ENCODE measurements around the gene FBXO17. TPM values are rescaled to one million over a fixed set of nuclear protein-coding genes. Genes with fewer than 3 reads are reported as not detected.

FBXO17 gene
- total and polyA plus RNA-seq, 2 donors (not counting 3 experiments of a cell fraction or from before 2014, with no cell fraction given) = 21.8 to 23.8 TPM

- Histone ChIP-seq H3K27ac (ENCODE audit: insufficient read depth, low read depth, low read length) (peak overlapping the region; percentile 86), H3K4me1 (ENCODE audit: control insufficient read depth, extremely low read depth, insufficient read depth, low read length) (peaks cover 22% of the 10 kb centered on the region), H3K9me3 (replicated peaks; ENCODE audit: control insufficient read depth, insufficient read depth, low read length) (no peaks in the 10 kb centered on the region), H2AFZ (ENCODE audit: low read depth, low read length) (peak overlapping the region; percentile 25), H4K20me1 (replicated peaks; ENCODE audit: control insufficient read depth, extremely low read depth, insufficient read depth, low read length) (no peaks in the 10 kb centered on the region), H3K4me2 (ENCODE audit: insufficient read depth, low read length) (peak overlapping the region; percentile 99), H3K27me3 (ENCODE audit: control insufficient read depth in 2 of 2, insufficient read depth in 2 of 2, low read length in 2 of 2) (no peaks in the 10 kb centered on the region), H3K4me3 (replicated peaks in 1 of 3; ENCODE audit: insufficient read depth in 1 of 3, low read depth in 1 of 3, low read length in 3 of 3) (peak overlapping the region; percentile 73 to 83 (median 82)), H3K9me1 (replicated peaks; ENCODE audit: control insufficient read depth, extremely low read depth, insufficient read depth, low read length) (no peaks in the 10 kb centered on the region), H3K36me3 (ENCODE audit: control insufficient read depth in 2 of 2, extremely low read depth in 1 of 2, insufficient read depth in 2 of 2, low read length in 2 of 2) (peaks cover 0 to 11% of the 10 kb centered on the region in 2 experiments), H3K9ac (replicated peaks; ENCODE audit: extremely low read depth, insufficient read depth, low read length) (peak overlapping the region; percentile 91), H3K79me2 (ENCODE audit: control insufficient read depth, insufficient read depth, low read length) (peaks cover 5% of the 10 kb centered on the region)
- TF ChIP-seq GATA2 (IDR thresholded peaks at IDR 0.05; ENCODE audit: insufficient read depth, insufficient read length, low read depth, low read length) (peak; percentile 73), FOS (IDR thresholded peaks at IDR 0.05; ENCODE audit: borderline replicate concordance, insufficient read depth, low read length) (no peak), POLR2A (IDR thresholded peaks at IDR 0.05; ENCODE audit: low read depth, low read length) (peak; percentile 17)
- no TSS peak for BruUV-seq (replicated peaks)
- peak; percentile 56 for DNase-seq (ENCODE audit: low read depth, low spot score)
- peak; percentile 74 for FAIRE-seq
- ChIA-PET POLR2A (interaction anchor here (0.6 kb wide), 1 partner anchor 322 kb away, joined by 3 read pairs; no protein-coding TSS in a partner anchor), CTCF (interaction anchor here (0.6 to 2.4 kb wide), 12 partner anchors 11 to 539 kb away, joined by 3 to 16 read pairs (median 4); partner anchors contain the start of genes CCER2, MRPS12 and SARS2)
- intact Hi-C loops (cut with micrococcal nuclease) (no loop called here), dilution Hi-C loops (cut with MboI; ENCODE audit: extremely low pct_ligation_motif_present, low sequenced_read_pairs) (no loop called here)
Observed at GRCh38 chr19:38900743-38901190, 74.8 kb downstream of the FBXO17 start.

- FAIRE-seq (no peak), DNase-seq (ENCODE audit: low read depth, low spot score) (no peak)
- Histone ChIP-seq H3K4me3 (replicated peaks in 1 of 3; ENCODE audit: insufficient read depth in 1 of 3, low read depth in 1 of 3, low read length in 3 of 3) (peak overlapping the region; percentile 73 to 83 (median 82)), H3K79me2 (ENCODE audit: control insufficient read depth, insufficient read depth, low read length) (peaks cover 5% of the 10 kb centered on the region), H2AFZ (ENCODE audit: low read depth, low read length) (peak overlapping the region; percentile 60), H3K36me3 (ENCODE audit: control insufficient read depth in 2 of 2, extremely low read depth in 1 of 2, insufficient read depth in 2 of 2, low read length in 2 of 2) (peaks cover 0 to 6% of the 10 kb centered on the region in 2 experiments), H4K20me1 (replicated peaks; ENCODE audit: control insufficient read depth, extremely low read depth, insufficient read depth, low read length) (no peaks in the 10 kb centered on the region), H3K9me1 (replicated peaks; ENCODE audit: control insufficient read depth, extremely low read depth, insufficient read depth, low read length) (no peaks in the 10 kb centered on the region), H3K4me1 (ENCODE audit: control insufficient read depth, extremely low read depth, insufficient read depth, low read length) (peaks cover 22% of the 10 kb centered on the region), H3K9ac (replicated peaks; ENCODE audit: extremely low read depth, insufficient read depth, low read length) (peak overlapping the region; percentile 91), H3K4me2 (ENCODE audit: insufficient read depth, low read length) (peak overlapping the region; percentile 99), H3K27ac (ENCODE audit: insufficient read depth, low read depth, low read length) (peak overlapping the region; percentile 86), H3K9me3 (replicated peaks; ENCODE audit: control insufficient read depth, insufficient read depth, low read length) (no peaks in the 10 kb centered on the region), H3K27me3 (ENCODE audit: control insufficient read depth in 2 of 2, insufficient read depth in 2 of 2, low read length in 2 of 2) (no peaks in the 10 kb centered on the region)
- dilution Hi-C loops (cut with MboI; ENCODE audit: extremely low pct_ligation_motif_present, low sequenced_read_pairs) (no loop called here), intact Hi-C loops (cut with micrococcal nuclease) (no loop called here)
- TF ChIP-seq EZH2 (IDR thresholded peaks at IDR 0.05; ENCODE audit: borderline replicate concordance, low read depth, low read length, severe bottlenecking) (no peak), FOS (IDR thresholded peaks at IDR 0.05; ENCODE audit: borderline replicate concordance, insufficient read depth, low read length) (no peak), CTCF (IDR thresholded peaks at IDR 0.05; ENCODE audit: extremely low read depth in 1 of 2, insufficient read depth in 1 of 2, low read depth in 1 of 2, low read length in 2 of 2) (no peak), POLR2AphosphoS5 (IDR thresholded peaks at IDR 0.05; ENCODE audit: insufficient read depth, low read depth, low read length) (no peak), JUN (IDR thresholded peaks at IDR 0.05; ENCODE audit: borderline replicate concordance, insufficient read depth, insufficient read length, low read depth) (no peak), MAX (IDR thresholded peaks at IDR 0.05; ENCODE audit: insufficient read depth, insufficient read length) (peak; percentile 48), POLR2A (IDR thresholded peaks at IDR 0.05; ENCODE audit: low read depth, low read length) (peak; percentile 21), MYC (IDR thresholded peaks at IDR 0.05; ENCODE audit: low read depth, low read length) (no peak), GATA2 (IDR thresholded peaks at IDR 0.05; ENCODE audit: insufficient read depth, insufficient read length, low read depth, low read length) (no peak)
- POLR2A ChIA-PET = interaction anchor here (0.6 to 1.0 kb wide), 3 partner anchors 9 to 321 kb away, joined by 3 read pairs; no protein-coding TSS in a partner anchor
- CTCF ChIA-PET = interaction anchor here (0.6 to 2.4 kb wide), 14 partner anchors 12 to 539 kb away, joined by 3 to 16 read pairs (median 5); partner anchors contain the start of genes CCER2, FAM98C, MRPS12 and SARS2
- TSS peak; percentile 72 for BruUV-seq (replicated peaks)
Observed at GRCh38 chr19:38900202-38900629, 75.3 kb downstream of the FBXO17 start.

Data from endothelial cell of umbilical vein (primary cell).